ENCODE measurements around the gene EDN1. TPM values are rescaled to one million over a fixed set of nuclear protein-coding genes. Genes with fewer than 3 reads are reported as not detected.

Gene EDN1
- total RNA-seq, 1 donor from 2014 or later, result 18.8 TPM

DNA sequence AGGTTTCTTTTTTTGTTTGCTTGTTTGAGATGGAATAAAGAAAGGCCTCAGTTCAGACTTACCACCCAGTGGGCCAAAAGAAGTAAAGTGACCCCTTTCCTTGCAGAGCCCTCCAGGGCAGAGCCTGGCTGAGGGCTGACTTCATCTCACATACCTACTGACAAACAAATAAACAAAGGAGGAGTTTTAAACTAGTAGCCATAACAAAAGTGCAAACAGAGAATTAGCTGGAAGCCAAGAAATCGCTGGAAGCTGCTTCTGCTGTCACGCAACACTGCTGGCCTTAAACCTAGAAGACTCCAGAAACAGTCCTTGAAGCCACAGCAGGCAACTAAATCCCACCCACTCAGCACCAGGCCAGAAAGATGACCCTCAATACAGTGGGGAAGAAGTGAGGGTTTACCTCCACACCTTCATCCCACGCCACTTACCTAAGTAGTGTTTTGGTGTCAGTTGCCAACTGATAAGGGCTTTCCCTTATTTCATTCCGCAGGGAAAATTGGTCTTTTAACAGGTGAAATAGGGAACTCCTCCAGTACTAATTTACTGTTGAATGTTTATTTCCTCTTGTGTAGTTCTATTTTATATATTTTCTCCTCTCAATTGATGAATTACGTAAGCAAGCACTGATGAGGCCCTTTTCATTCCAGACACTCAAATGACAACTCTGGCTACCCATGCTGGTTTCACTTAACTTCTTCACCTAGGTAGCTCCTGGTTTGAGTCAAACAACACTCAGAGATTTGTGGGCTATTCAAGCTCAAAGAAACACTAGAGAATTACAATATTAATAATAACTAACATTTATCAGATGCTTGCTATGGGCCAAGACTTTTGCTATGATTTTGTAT, 46.2 kb downstream of the EDN1 start:
- intact Hi-C loops (cut with DNase I), result no loop called here
- no peak for DNase-seq
- Histone ChIP-seq H3K9me3 (no peaks in the 10 kb centered on the region), H3K27ac (no peak overlapping the region), H3K36me3 (no peaks in the 10 kb centered on the region), H3K27me3 (no peaks in the 10 kb centered on the region), H3K4me1 (peaks cover 7% of the 10 kb centered on the region), H3K4me3 (no peak overlapping the region)
- TF ChIP-seq, protein P1, sequence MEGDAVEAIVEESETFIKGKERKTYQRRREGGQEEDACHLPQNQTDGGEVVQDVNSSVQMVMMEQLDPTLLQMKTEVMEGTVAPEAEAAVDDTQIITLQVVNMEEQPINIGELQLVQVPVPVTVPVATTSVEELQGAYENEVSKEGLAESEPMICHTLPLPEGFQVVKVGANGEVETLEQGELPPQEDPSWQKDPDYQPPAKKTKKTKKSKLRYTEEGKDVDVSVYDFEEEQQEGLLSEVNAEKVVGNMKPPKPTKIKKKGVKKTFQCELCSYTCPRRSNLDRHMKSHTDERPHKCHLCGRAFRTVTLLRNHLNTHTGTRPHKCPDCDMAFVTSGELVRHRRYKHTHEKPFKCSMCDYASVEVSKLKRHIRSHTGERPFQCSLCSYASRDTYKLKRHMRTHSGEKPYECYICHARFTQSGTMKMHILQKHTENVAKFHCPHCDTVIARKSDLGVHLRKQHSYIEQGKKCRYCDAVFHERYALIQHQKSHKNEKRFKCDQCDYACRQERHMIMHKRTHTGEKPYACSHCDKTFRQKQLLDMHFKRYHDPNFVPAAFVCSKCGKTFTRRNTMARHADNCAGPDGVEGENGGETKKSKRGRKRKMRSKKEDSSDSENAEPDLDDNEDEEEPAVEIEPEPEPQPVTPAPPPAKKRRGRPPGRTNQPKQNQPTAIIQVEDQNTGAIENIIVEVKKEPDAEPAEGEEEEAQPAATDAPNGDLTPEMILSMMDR (IDR thresholded peaks at IDR 0.05), result no peak
- ATAC-seq, result no peak

- H3K27me3 ChIP-seq, result no peaks in the 10 kb centered on the region
- TF ChIP-seq, protein P1 (IDR thresholded peaks at IDR 0.05), result no peak
- H3K4me1 ChIP-seq, result peaks cover 4% of the 10 kb centered on the region
- no peak overlapping the region for H3K4me3 ChIP-seq
- no peaks in the 10 kb centered on the region for H3K36me3 ChIP-seq
- DNase-seq (no peak), ATAC-seq (no peak)
- no peaks in the 10 kb centered on the region for H3K9me3 ChIP-seq
- no peak overlapping the region for H3K27ac ChIP-seq
- intact Hi-C loops (cut with DNase I), result no loop called here
Measured at GRCh38 chr6:12339022-12339421, 48.9 kb downstream of the EDN1 start.

DNA sequence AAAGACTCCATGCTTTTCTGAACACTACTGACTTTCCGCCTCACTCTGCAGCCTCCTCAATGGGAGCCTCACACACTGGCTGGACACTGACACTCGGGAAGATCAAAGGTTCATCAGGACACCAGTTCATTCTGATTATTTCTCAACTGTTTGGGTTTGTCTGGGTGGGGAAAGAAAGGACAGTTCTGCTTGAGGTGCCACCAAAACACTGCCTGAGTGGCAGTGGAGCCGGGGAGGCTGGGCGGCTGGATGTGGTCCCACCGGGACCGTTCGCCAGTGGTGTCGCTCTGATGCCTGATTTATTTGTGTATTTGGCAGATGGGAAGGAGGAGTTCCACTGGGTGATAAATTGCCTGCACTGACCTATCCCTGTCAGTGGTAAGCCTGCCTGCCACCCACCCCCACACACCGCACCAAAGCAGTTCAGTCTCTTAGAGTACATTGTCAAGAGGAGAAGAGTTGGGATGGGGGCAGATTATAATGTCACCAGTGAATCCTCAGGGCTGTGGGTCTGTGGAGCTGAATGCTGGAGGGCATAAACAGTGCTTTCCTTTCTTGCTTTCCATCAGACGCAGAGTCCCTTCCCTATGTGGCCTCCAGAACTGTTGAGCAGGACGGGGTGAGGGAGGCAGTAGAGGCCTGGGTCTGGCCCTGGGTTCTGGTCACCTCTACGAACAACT, 49.8 kb downstream of the EDN1 start:
- intact Hi-C loops (cut with DNase I), result no loop called here
- no peak for DNase-seq

DNA sequence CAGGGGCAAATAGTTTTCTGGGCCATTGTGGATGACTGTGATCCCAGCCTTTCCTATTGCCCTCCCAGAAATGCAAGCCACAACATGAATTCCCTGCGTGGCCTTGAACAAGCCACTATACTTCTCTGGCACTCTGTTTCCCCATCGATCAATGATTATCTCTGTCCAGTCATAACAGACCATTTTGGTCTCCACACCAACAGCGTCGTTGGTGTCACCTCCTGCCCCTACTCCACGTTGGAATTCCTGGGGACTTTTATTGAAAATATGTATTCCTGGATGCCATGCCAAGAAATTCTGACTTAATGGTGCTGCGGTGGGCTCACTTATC, 50.3 kb downstream of the EDN1 start:
- H3K36me3 ChIP-seq, result no peaks in the 10 kb centered on the region
- no peaks in the 10 kb centered on the region for H3K9me3 ChIP-seq
- H3K4me1 ChIP-seq, result peaks cover 4% of the 10 kb centered on the region
- ATAC-seq (no peak), DNase-seq (no peak)
- TF ChIP-seq, protein P1 (IDR thresholded peaks at IDR 0.05), result no peak
- H3K27ac ChIP-seq, result no peak overlapping the region
- no peaks in the 10 kb centered on the region for H3K27me3 ChIP-seq
- intact Hi-C loops (cut with DNase I), result no loop called here
- no peak overlapping the region for H3K4me3 ChIP-seq

More for the DNA sequence above, 49.8 kb downstream of the EDN1 start:
- Histone ChIP-seq H3K4me3 (no peak overlapping the region), H3K4me1 (peaks cover 4% of the 10 kb centered on the region), H3K36me3 (no peaks in the 10 kb centered on the region), H3K27me3 (no peaks in the 10 kb centered on the region), H3K27ac (no peak overlapping the region), H3K9me3 (no peaks in the 10 kb centered on the region)
- TF ChIP-seq, protein P1 (IDR thresholded peaks at IDR 0.05), result no peak
- no peak for ATAC-seq

GRCh38 chr6:12342664-12343063, 52.5 kb downstream of the EDN1 start:
- Histone ChIP-seq H3K27me3 (no peaks in the 10 kb centered on the region), H3K36me3 (no peaks in the 10 kb centered on the region), H3K9me3 (no peaks in the 10 kb centered on the region), H3K4me3 (no peak overlapping the region), H3K27ac (no peak overlapping the region), H3K4me1 (peaks cover 4% of the 10 kb centered on the region)
- ATAC-seq (no peak), DNase-seq (no peak)
- TF ChIP-seq, protein P1 (IDR thresholded peaks at IDR 0.05), result no peak
- intact Hi-C loops (cut with DNase I), result no loop called here
